SH-SY5Y (cell line): ENCODE measurements around the gene SNCB.

ENCODE experiments used
- GATA2 ChIP-seq: IDR thresholded peaks from 2 replicates; pipeline ENCODE4 v1.6.1; 2011; ENCODE audit warnings: mild to moderate bottlenecking, low read depth, low read length
- GATA3 ChIP-seq: IDR thresholded peaks from 2 replicates; pipeline ENCODE4 v1.6.1; 2011; ENCODE audit warnings: low read depth, mild to moderate bottlenecking, low read length, moderate library complexity

- TF ChIP-seq GATA2 (no peak), GATA3 (no peak)
Measured at GRCh38 chr5:176670449-176670848, 40.1 kb upstream of the SNCB start.
